Body of pancreas (tissue), 4 donors: ENCODE data around the gene GNAO1. TPM values are rescaled to one million over a fixed set of nuclear protein-coding genes. Genes with fewer than 3 reads are reported as not detected.

Experiments used
- ATAC-seq: fragments of 150-250 bp; one replicate; pipeline ENCODE4 v1.9.1; 2016
- DNase-seq, 4 donors: peaks; one replicate each; pipeline ENCODE4 v3.0.0-alpha.2; 2019
- H3K27ac ChIP-seq, 4 donors: fragments of 200-600 bp; sonication (generic); 1 replicate in 3 of 4; 2 replicates in 1 of 4; pipeline versions ENCODE4 v1.5.1 to v1.6.1; 2016 to 2019; ENCODE audit warnings: mild to moderate bottlenecking in 1 of 4, mixed read lengths in 1 of 4, moderate library complexity in 1 of 4
- H3K27me3 ChIP-seq, 2 donors: fragments of 200-600 bp; sonication (generic); one replicate each; pipeline ENCODE4 v1.6.0; 2016; ENCODE audit warnings: mild to moderate bottlenecking in 1 of 2
- H3K36me3 ChIP-seq, 2 donors: fragments of 200-600 bp; sonication (generic); replicated peaks in 1 of 2; 2 replicates each; pipeline ENCODE4 v1.5.1; 2016; ENCODE audit warnings: low read depth in 2 of 2; ENCODE audit not compliant: insufficient read depth in 1 of 2
- H3K4me1 ChIP-seq: fragments of 200-600 bp; sonication (generic); one replicate; pipeline ENCODE4 v1.6.0; 2016
- H3K4me3 ChIP-seq, 2 donors: fragments of 200-600 bp; sonication (generic); 1 replicate in 1 of 2; 2 replicates in 1 of 2; pipeline ENCODE4 v1.5.1; 2016 to 2019
- H3K9me3 ChIP-seq, 3 donors: fragments of 200-600 bp; sonication (generic); 1 replicate in 2 of 3; 2 replicates in 1 of 3; pipeline ENCODE4 v1.5.1; 2016
- CTCF ChIP-seq, 7 experiments: fragments of 450-650 bp in 4 of 7; fragments of 200-600 bp in 3 of 7; sonication (generic) in 3 of 7; IDR thresholded peaks; one replicate each; pipeline ENCODE4 v1.5.1; 2016 to 2019; ENCODE audit warnings: antibody characterized with exemption in 7 of 7
- POLR2A ChIP-seq, 3 donors: fragments of 450-650 bp; IDR thresholded peaks; one replicate each; pipeline ENCODE4 v1.6.1; 2016; ENCODE audit warnings: antibody characterized with exemption in 3 of 3, mild to moderate bottlenecking in 2 of 3
- WGBS, 2 donors: methylation state at CpG; one replicate each; pipeline ENCODE4 v1.1.5; 2017; 5-methylcytosine and 5-hydroxymethylcytosine counted together
- intact Hi-C: fragments of 100-400 bp; cut with DNase I; formaldehyde crosslinking; loops from one replicate; pipeline ENCODE4 v1.15.1; 2023
- total RNA-seq, 2 donors: library from RNA; depleted of rRNA; stranded (reverse); fragments of >200 nt; gene quantifications; one replicate each; pipeline ENCODE4 v1.1.0, GENCODE V29; 2016

The GNAO1 gene
- total RNA-seq, 2 donors from 2014 or later: 1.6 to 3.0 TPM

- intact Hi-C loops: no loop called here
- Histone ChIP-seq H3K27me3 (no peaks in the 10 kb centered on the region), H3K27ac (no peak overlapping the region), H3K36me3 (no peaks in the 10 kb centered on the region), H3K4me1 (no peaks in the 10 kb centered on the region), H3K4me3 (no peak overlapping the region), H3K9me3 (no peaks in the 10 kb centered on the region)
- DNase-seq (no peak), ATAC-seq (no peak)
- 72 to 75% methylated on average over 8 of the region's 8 CpGs for WGBS, 2 donors
- no peak for TF ChIP-seq CTCF (IDR thresholded peaks at IDR 0.05)
- no peak for TF ChIP-seq POLR2A (IDR thresholded peaks at IDR 0.05)
Measured at GRCh38 chr16:56298116-56298515, 106.8 kb downstream of the GNAO1 start.

- intact Hi-C loops: no loop called here
- TF ChIP-seq CTCF (IDR thresholded peaks at IDR 0.05) (no peak), POLR2A (IDR thresholded peaks at IDR 0.05) (no peak)
- 70 to 78% methylated on average over 7 of the region's 7 CpGs for WGBS, 2 donors
- ATAC-seq: no peak
- Histone ChIP-seq H3K27ac (no peak overlapping the region), H3K9me3 (no peaks in the 10 kb centered on the region), H3K4me3 (no peak overlapping the region), H3K36me3 (no peaks in the 10 kb centered on the region), H3K27me3 (no peaks in the 10 kb centered on the region), H3K4me1 (no peaks in the 10 kb centered on the region)
- DNase-seq: no peak
Measured at GRCh38 chr16:56298948-56299596, 107.8 kb downstream of the GNAO1 start.

GRCh38 chr16:56300242-56300623 is 108.9 kb downstream of the GNAO1 start:
- WGBS, 2 donors: 75% methylated on average over 4 of the region's 4 CpGs
- DNase-seq (no peak), ATAC-seq (no peak)
- H3K4me1 ChIP-seq: no peaks in the 10 kb centered on the region
- no peaks in the 10 kb centered on the region for H3K9me3 ChIP-seq
- intact Hi-C loops: no loop called here
- no peak overlapping the region for H3K27ac ChIP-seq
- no peak for TF ChIP-seq POLR2A (IDR thresholded peaks at IDR 0.05)
- TF ChIP-seq CTCF (IDR thresholded peaks at IDR 0.05): no peak
- H3K4me3 ChIP-seq: no peak overlapping the region
- H3K27me3 ChIP-seq: no peaks in the 10 kb centered on the region
- no peaks in the 10 kb centered on the region for H3K36me3 ChIP-seq

- ATAC-seq (no peak), DNase-seq (no peak)
- H3K4me3 ChIP-seq: no peak overlapping the region
- 60 to 65% methylated on average over 14 of the region's 14 CpGs for WGBS, 2 donors
- H3K27me3 ChIP-seq: no peaks in the 10 kb centered on the region
- no peak overlapping the region for H3K27ac ChIP-seq
- TF ChIP-seq POLR2A (IDR thresholded peaks at IDR 0.05): no peak
- no peak for TF ChIP-seq CTCF (IDR thresholded peaks at IDR 0.05)
- H3K9me3 ChIP-seq: no peaks in the 10 kb centered on the region
- intact Hi-C loops: no loop called here
- no peaks in the 10 kb centered on the region for H3K4me1 ChIP-seq
- H3K36me3 ChIP-seq: no peaks in the 10 kb centered on the region
Measured at GRCh38 chr16:56300891-56301850, 109.9 kb downstream of the GNAO1 start.
